ENCODE data around the gene OPA3. TPM values are rescaled to one million over a fixed set of nuclear protein-coding genes. Genes with fewer than 3 reads are reported as not detected.
A peak's percentile ranks its signal among the peaks of the same experiment; 100 is the strongest.

OPA3 gene
- total RNA-seq, 8 experiments from 2014 or later = 3.0 to 10.2 (median 6.4) TPM

DNA sequence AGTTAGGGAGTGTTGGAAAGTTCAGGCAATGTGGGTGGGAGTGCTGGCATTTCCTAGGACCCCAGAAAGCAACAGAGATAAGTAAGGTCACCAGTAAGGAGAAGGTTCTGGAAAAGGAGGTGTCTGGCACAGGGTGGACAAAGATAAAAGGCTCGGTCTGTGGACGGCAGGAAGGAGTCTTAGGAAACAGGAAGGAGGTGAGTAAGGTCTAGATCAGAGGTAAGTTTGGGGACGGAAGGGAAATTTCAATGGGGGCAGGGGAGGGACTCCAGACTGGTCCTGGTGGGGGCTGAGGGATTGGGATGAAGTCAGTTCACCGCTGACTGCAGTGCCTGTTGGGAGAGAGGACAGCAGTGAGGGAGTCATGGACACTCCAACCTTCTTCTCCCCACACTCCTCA is 7.8 kb upstream of the OPA3 start:
- Histone ChIP-seq H3K27ac (no peak overlapping the region), H3K4me3 (no peak overlapping the region), H3K4me1 (replicated peaks in 1 of 2) (peaks cover 0 to 4% of the 10 kb centered on the region in 2 donors)
- in situ Hi-C loops (cut with MboI; ENCODE audit: low pct_unique_long_range_greater_than_20kb in 2 of 9, low sequenced_read_pairs in 9 of 9, unreplicated experiment in 9 of 9) = no loop called here
- no peak for ATAC-seq (replicated peaks in 6 of 8)
- WGBS, 10 experiments = 17 to 80% (median 60%) methylated on average over 1 to 3 of the region's 4 CpGs; no CpG with 5 or more reads in 5 of the 10 experiments

DNA sequence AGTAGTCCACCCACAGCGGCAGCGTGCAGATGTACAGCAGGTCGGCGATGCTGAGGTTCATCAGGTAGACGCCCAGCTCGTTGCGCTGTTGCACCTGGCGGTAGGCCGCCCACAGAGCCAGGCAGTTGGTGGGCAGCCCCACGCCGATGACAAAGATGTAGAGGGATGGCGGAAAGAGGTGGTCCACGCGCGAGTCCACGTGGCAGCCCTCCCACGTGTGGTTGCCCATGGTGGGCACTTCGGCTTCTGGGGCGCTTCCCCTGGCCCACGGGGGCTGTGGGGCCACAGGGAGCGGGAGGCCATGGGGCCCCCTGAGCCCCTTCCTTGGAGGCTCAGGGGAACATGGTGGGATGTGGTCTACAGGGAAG is 7.0 kb upstream of the OPA3 start:
- Histone ChIP-seq H3K27ac (no peak overlapping the region), H3K4me3 (no peak overlapping the region), H3K4me1 (replicated peaks in 1 of 2) (no peaks in the 10 kb centered on the region)
- in situ Hi-C loops (cut with MboI; ENCODE audit: low pct_unique_long_range_greater_than_20kb in 2 of 9, low sequenced_read_pairs in 9 of 9, unreplicated experiment in 9 of 9) = no loop called here
- ATAC-seq (replicated peaks in 6 of 8) = no peak
- WGBS, 10 experiments = 80 to 90% (median 87%) methylated on average over 1 to 11 of the region's 21 CpGs; no CpG with 5 or more reads in 7 of the 10 experiments

DNA sequence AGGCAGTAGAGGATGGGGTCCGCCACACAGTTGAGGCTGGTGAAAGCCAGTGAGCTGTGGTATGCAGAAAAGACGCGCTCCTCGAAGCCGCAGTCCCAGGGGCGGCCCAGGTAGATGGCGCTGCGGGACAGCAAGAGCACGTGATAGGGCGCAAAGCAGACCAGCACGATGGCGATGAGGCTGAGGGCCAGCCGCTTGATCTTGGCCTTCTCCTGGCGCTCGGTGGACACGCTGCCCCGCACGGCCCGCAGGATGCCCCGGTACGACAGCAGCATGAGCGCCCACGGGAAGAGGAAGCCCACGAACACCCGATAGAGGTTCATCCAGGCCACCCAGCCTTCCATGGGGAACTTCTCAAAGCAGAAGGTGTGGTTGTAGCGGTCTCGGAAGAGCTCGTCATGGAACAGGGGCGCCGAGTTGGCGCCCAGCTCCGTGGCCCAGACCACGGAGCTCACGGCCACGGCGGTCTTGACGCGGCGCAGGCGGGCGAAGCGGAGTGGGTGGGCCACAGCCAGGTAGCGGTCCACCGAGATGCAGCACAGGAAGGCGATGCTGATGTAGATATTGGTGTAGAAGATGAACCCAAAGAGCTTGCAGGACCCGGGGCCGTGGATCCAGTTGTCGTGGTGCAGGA is 6.5 kb upstream of the OPA3 start:
- 57 to 100% (median 88%) methylated on average over 1 to 30 of the region's 48 CpGs; no CpG with 5 or more reads in 4 of the 10 experiments for WGBS, 10 experiments
- H3K4me3 ChIP-seq = no peak overlapping the region
- in situ Hi-C loops (cut with MboI; ENCODE audit: low pct_unique_long_range_greater_than_20kb in 2 of 9, low sequenced_read_pairs in 9 of 9, unreplicated experiment in 9 of 9) = no loop called here
- ATAC-seq (replicated peaks in 6 of 8) = peak in 7 of 8 experiments; percentile 32 to 91 (median 44)
- no peaks in the 10 kb centered on the region for H3K4me1 ChIP-seq (replicated peaks in 1 of 2)
- H3K27ac ChIP-seq = no peak overlapping the region

DNA sequence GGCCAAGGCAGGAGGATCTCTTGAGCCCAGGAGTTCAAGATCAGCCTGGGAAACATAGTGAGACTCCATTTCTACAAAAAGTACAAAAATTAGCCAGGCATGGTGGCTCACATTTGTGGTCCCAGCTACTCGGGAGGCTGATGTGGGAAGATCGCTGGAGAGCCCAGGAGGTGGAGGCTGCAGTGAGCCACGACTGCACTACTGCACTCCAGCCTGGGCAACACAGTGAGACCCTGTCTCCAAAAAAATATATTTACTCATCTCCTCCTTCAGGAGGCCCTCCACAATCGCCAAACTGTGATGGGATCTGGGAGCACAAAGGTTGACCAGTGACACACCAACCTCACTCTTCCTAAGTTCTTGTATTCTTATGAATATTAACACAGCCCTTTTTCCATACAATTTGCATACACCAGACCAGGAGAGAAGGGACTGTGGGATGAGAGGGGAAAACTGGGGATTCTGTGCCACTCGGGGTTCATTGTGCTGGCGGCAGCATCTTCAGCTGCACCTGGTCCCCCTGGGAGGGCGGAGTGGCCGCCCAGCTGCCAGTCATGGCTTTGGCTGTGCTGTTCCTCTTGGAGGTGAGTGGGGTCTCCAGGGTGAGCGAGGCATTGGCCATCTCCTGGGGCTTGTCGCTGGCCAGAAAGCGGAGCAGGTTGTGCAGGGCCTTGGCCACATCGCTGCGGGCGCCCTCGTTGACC is 5.8 kb upstream of the OPA3 start:
- ATAC-seq (replicated peaks in 6 of 8) = peak in 2 of 8 experiments; percentile 5 to 25
- Histone ChIP-seq H3K27ac (no peak overlapping the region), H3K4me1 (replicated peaks in 1 of 2) (peaks cover 2% of the 10 kb centered on the region in 2 donors), H3K4me3 (no peak overlapping the region)
- 34 to 94% (median 55%) methylated on average over 2 to 7 of the region's 15 CpGs; no CpG with 5 or more reads in 2 of the 10 experiments for WGBS, 10 experiments
- in situ Hi-C loops (cut with MboI; ENCODE audit: low pct_unique_long_range_greater_than_20kb in 2 of 9, low sequenced_read_pairs in 9 of 9, unreplicated experiment in 9 of 9) = no loop called here

GRCh38 chr19:45589768-45590167 is 5.2 kb upstream of the OPA3 start:
- Histone ChIP-seq H3K27ac (no peak overlapping the region), H3K4me1 (replicated peaks in 1 of 2) (peaks cover 7% of the 10 kb centered on the region in 2 donors), H3K4me3 (no peak overlapping the region)
- no peak for ATAC-seq (replicated peaks in 6 of 8)
- in situ Hi-C loops (cut with MboI; ENCODE audit: low pct_unique_long_range_greater_than_20kb in 2 of 9, low sequenced_read_pairs in 9 of 9, unreplicated experiment in 9 of 9) = no loop called here
- WGBS, 10 experiments = 56 to 100% (median 77%) methylated on average over 2 to 4 of the region's 4 CpGs; no CpG with 5 or more reads in 3 of the 10 experiments

DNA sequence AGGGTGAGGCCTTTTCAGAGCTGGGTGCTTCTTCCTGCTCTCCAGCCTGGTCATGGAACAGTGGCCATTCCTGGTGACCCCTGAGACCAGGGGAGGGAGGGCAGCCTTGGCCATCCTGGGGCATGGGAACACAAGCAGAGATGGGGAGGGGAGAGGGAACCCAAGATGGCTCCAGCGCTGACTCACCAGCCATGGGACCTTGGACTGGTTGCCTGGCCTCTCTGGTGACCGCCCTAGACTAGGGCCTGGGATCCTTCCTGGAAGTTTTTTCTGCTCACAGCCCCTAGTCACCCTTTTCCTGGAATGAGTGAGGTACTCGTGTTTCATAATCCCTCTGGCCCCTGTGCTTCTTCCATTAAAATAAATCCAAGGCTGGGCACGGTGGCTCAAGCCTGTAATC is 3.3 kb upstream of the OPA3 start:
- WGBS, 10 experiments = 67 to 100% (median 80%) methylated on average over 1 to 2 of the region's 4 CpGs; no CpG with 5 or more reads in 6 of the 10 experiments
- Histone ChIP-seq H3K4me1 (replicated peaks in 1 of 2) (peaks cover 7 to 11% of the 10 kb centered on the region in 2 donors), H3K4me3 (no peak overlapping the region), H3K27ac (no peak overlapping the region)
- ATAC-seq (replicated peaks in 6 of 8) = no peak
- in situ Hi-C loops (cut with MboI; ENCODE audit: low pct_unique_long_range_greater_than_20kb in 2 of 9, low sequenced_read_pairs in 9 of 9, unreplicated experiment in 9 of 9) = no loop called here

DNA sequence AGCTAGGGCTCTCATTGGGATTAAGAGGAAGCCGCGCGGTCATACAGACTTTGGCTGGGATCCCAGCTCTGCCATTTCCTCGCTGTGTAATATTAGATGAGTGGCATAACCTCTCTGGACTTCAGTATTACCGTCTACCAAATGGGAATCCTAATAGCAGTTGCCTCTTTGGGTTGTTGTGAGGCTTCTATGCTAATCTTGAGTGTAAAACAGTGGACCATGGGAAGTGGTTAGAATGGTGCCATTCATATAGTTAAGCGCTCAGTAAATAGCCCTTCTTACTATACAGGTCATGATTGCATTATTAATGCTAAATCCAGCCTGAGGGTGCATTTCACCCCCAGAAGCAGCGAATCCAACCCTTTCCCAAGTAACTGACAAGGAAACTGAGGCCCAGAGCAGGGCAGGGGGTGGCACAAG is 566 bp upstream of the OPA3 start:
- 4 to 100% (median 34%) methylated on average over 1 to 7 of the region's 7 CpGs; no CpG with 5 or more reads in 1 of the 10 experiments for WGBS, 10 experiments
- in situ Hi-C loops (cut with MboI; ENCODE audit: low pct_unique_long_range_greater_than_20kb in 2 of 9, low sequenced_read_pairs in 9 of 9, unreplicated experiment in 9 of 9) = no loop called here
- Histone ChIP-seq H3K27ac (peak overlapping the region; percentile 83 to 97), H3K4me3 (peak overlapping the region; percentile 80 to 98 (median 82)), H3K4me1 (replicated peaks in 1 of 2) (peaks cover 7 to 11% of the 10 kb centered on the region in 2 donors)
- ATAC-seq (replicated peaks in 6 of 8) = peak in 2 of 8 experiments; percentile 0

- 89 to 100% (median 97%) methylated on average over 1 to 5 of the region's 7 CpGs; no CpG with 5 or more reads in 4 of the 10 experiments for WGBS, 10 experiments
Measured at GRCh38 chr19:45581576-45581975, 3.0 kb downstream of the OPA3 start.

GRCh38 chr19:45578861-45579260 is 5.7 kb downstream of the OPA3 start:
- in situ Hi-C loops (cut with MboI; ENCODE audit: low pct_unique_long_range_greater_than_20kb in 2 of 9, low sequenced_read_pairs in 9 of 9, unreplicated experiment in 9 of 9) = no loop called here
- H3K27ac ChIP-seq = no peak overlapping the region
- peaks cover 0 to 13% of the 10 kb centered on the region in 2 donors for H3K4me1 ChIP-seq (replicated peaks in 1 of 2)
- H3K4me3 ChIP-seq = no peak overlapping the region
- peak in 1 of 8 experiments; percentile 18 for ATAC-seq (replicated peaks in 6 of 8)
- 31 to 92% (median 84%) methylated on average over 3 to 5 of the region's 5 CpGs; no CpG with 5 or more reads in 2 of the 10 experiments for WGBS, 10 experiments

More at GRCh38 chr19:45581576-45581975, 3.0 kb downstream of the OPA3 start:
- Histone ChIP-seq H3K27ac (no peak overlapping the region), H3K4me1 (replicated peaks in 1 of 2) (peaks cover 7 to 20% of the 10 kb centered on the region in 2 donors), H3K4me3 (no peak overlapping the region)
- ATAC-seq (replicated peaks in 6 of 8) = no peak
- in situ Hi-C loops (cut with MboI; ENCODE audit: low pct_unique_long_range_greater_than_20kb in 2 of 9, low sequenced_read_pairs in 9 of 9, unreplicated experiment in 9 of 9) = no loop called here

DNA sequence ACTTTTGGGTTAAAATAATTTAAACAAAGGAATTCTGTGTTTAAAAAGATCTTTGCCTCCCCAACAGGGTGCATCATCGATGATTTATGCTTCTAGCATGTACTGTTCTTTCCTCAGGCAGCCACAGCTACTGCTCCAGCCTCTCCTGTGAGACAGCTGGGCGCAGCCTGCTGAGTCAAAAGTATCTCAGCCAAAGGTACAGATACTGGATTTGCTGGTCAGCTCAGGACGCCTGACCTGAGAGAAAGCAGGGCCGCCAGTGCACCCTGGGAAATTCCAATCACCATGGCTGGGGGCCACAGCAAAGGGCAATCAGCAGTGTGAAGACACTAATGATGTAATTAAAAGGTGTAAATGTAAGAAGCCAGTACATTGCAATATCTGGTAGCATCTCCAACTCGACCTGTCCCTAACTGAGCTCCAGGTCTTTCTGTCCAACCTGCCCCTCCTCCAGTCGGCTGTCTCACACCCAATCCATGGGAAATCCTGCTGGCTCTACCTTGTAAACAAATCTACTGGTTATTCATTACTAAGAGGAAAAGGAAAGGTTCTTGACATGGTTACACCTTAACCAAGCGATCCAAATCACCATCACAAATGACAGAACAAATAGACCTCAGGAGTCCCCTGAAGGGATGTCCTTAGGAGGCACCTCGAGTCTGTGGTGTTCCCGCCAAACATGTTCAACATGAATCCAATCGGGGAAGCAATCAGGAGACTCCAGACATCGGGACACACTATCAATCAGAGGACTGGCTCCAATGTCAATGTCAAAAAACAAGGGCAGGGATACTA is 7.3 kb downstream of the OPA3 start:
- in situ Hi-C loops (cut with MboI; ENCODE audit: low pct_unique_long_range_greater_than_20kb in 2 of 9, low sequenced_read_pairs in 9 of 9, unreplicated experiment in 9 of 9) = no loop called here
- H3K4me1 ChIP-seq (replicated peaks in 1 of 2) = peaks cover 0 to 9% of the 10 kb centered on the region in 2 donors
- peak overlapping the region in 1 of 2 donors; percentile 25 for H3K27ac ChIP-seq
- H3K4me3 ChIP-seq = no peak overlapping the region
- peak in 7 of 8 experiments; percentile 74 to 92 (median 82) for ATAC-seq (replicated peaks in 6 of 8)
- WGBS, 10 experiments = 7 to 74% (median 34%) methylated on average over 2 to 11 of the region's 11 CpGs; no CpG with 5 or more reads in 1 of the 10 experiments

DNA sequence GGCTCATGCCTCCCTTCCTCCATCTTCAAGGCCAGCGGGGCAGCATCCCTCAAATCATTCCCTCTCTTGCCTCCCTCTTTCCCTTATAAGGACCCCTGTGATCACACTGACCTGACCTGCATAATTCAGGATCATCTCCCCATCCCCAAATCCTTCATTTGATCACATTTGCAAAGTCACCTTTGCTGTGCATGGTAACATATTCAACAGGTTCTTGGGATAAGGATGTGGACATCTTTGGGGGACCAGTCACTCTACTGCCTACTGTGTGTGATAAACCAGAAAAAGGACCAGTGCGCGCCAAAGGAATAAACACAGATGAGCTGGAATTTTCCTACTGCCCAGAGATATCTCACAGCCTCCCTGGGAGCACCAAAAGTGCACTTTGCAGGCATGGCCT is 7.9 kb downstream of the OPA3 start:
- Histone ChIP-seq H3K27ac (no peak overlapping the region), H3K4me3 (no peak overlapping the region), H3K4me1 (replicated peaks in 1 of 2) (peaks cover 0 to 9% of the 10 kb centered on the region in 2 donors)
- in situ Hi-C loops (cut with MboI; ENCODE audit: low pct_unique_long_range_greater_than_20kb in 2 of 9, low sequenced_read_pairs in 9 of 9, unreplicated experiment in 9 of 9) = no loop called here
- 0 to 100% (median 55%) methylated on average over 1 to 3 of the region's 3 CpGs; no CpG with 5 or more reads in 4 of the 10 experiments for WGBS, 10 experiments
- ATAC-seq (replicated peaks in 6 of 8) = no peak

DNA sequence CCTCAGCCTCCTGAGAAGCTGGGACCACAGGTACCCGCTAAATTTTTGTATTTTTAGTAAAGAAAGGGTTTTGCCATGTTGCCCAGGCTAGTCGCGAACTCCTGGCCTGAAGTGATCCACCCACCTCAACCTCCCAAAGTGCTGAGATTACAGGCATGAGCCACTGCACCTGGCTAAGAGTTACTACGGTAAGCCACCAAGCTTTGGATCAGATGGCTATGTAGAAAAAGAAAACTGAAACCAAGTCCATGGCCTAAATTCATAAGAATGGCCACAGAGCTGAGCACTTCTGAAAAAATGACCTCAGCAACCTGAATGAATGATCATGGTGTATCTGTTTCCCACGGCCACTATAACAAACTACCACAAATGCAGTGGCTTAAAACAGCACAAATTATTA is 9.4 kb downstream of the OPA3 start:
- H3K4me3 ChIP-seq = no peak overlapping the region

GRCh38 chr19:45574526-45574925 is 10.1 kb downstream of the OPA3 start:
- Histone ChIP-seq H3K4me1 (replicated peaks in 1 of 2) (peaks cover 0 to 9% of the 10 kb centered on the region in 2 donors), H3K4me3 (no peak overlapping the region), H3K27ac (no peak overlapping the region)
- in situ Hi-C loops (cut with MboI; ENCODE audit: low pct_unique_long_range_greater_than_20kb in 2 of 9, low sequenced_read_pairs in 9 of 9, unreplicated experiment in 9 of 9) = no loop called here
- no peak for ATAC-seq (replicated peaks in 6 of 8)
- 80 to 100% (median 80%) methylated on average over 1 to 3 of the region's 4 CpGs; no CpG with 5 or more reads in 7 of the 10 experiments for WGBS, 10 experiments

More for the DNA sequence above, 9.4 kb downstream of the OPA3 start:
- no peak for ATAC-seq (replicated peaks in 6 of 8)
- Histone ChIP-seq H3K27ac (no peak overlapping the region), H3K4me1 (replicated peaks in 1 of 2) (peaks cover 0 to 9% of the 10 kb centered on the region in 2 donors)
- in situ Hi-C loops (cut with MboI; ENCODE audit: low pct_unique_long_range_greater_than_20kb in 2 of 9, low sequenced_read_pairs in 9 of 9, unreplicated experiment in 9 of 9) = no loop called here
- 60 to 100% (median 96%) methylated on average over 1 to 4 of the region's 5 CpGs; no CpG with 5 or more reads in 5 of the 10 experiments for WGBS, 10 experiments

All from motor neuron (in vitro differentiated cells).